ENCODE measurements around the gene TNFRSF4. TPM values are rescaled to one million over a fixed set of nuclear protein-coding genes. Genes with fewer than 3 reads are reported as not detected.

Gene TNFRSF4
- total RNA-seq, 3 donors from 2014 or later, result 0.64 to 2.3 (median 1.6) TPM

DNA sequence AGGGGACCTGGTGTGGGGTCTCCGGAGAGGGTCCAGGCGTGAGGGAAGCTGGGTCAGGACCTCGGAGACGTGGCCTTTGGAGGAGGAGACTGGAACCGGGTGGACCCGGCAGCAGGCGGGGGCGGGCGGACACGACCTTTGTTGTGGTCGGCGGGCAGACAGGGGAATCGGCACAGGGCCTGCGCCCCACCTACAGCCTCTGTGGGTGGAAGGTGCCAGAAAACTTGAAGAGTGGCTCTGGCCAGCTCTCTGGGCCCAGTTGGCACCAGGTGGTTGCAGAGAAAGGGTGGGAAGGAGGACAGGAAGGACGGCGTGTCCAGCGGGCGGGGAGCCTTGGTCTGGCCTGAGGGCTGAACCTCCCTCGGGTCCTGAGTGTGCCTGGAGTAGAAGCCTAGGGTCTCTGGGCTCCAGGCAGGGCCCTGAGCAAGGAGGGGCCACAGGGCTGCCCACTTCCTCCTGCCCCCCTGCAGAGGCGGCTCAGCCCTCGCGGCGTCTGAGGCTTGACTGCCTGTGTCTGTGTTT lies 48.0 kb downstream of the TNFRSF4 start:
- DNase-seq (ENCODE audit: low spot score in 2 of 2), result no peak
- peaks cover 0 to 17% of the 10 kb centered on the region in 2 donors for H3K27me3 ChIP-seq
- TF ChIP-seq, protein P1, sequence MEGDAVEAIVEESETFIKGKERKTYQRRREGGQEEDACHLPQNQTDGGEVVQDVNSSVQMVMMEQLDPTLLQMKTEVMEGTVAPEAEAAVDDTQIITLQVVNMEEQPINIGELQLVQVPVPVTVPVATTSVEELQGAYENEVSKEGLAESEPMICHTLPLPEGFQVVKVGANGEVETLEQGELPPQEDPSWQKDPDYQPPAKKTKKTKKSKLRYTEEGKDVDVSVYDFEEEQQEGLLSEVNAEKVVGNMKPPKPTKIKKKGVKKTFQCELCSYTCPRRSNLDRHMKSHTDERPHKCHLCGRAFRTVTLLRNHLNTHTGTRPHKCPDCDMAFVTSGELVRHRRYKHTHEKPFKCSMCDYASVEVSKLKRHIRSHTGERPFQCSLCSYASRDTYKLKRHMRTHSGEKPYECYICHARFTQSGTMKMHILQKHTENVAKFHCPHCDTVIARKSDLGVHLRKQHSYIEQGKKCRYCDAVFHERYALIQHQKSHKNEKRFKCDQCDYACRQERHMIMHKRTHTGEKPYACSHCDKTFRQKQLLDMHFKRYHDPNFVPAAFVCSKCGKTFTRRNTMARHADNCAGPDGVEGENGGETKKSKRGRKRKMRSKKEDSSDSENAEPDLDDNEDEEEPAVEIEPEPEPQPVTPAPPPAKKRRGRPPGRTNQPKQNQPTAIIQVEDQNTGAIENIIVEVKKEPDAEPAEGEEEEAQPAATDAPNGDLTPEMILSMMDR (IDR thresholded peaks at IDR 0.05), result no peak
- TF ChIP-seq POLR2AphosphoS5 (IDR thresholded peaks at IDR 0.05) (no peak), POLR2A (IDR thresholded peaks at IDR 0.05) (no peak)
- peak overlapping the region in 2 of 3 donors; percentile 62 to 63 for H3K4me3 ChIP-seq
- H3K27ac ChIP-seq, result peak overlapping the region; percentile 90 to 92
- H3K36me3 ChIP-seq, result no peaks in the 10 kb centered on the region
- intact Hi-C loops (cut with DNase I; ENCODE audit: low total_unique reads), result no loop called here
- peaks cover 4 to 11% of the 10 kb centered on the region in 2 donors for H3K4me1 ChIP-seq
- no peaks in the 10 kb centered on the region for H3K9me3 ChIP-seq

GRCh38 chr1:1165485-1165884 lies 48.5 kb downstream of the TNFRSF4 start:
- H3K36me3 ChIP-seq, result no peaks in the 10 kb centered on the region
- TF ChIP-seq POLR2A (IDR thresholded peaks at IDR 0.05) (no peak), POLR2AphosphoS5 (IDR thresholded peaks at IDR 0.05) (no peak)
- TF ChIP-seq, protein P1 (IDR thresholded peaks at IDR 0.05), result no peak
- peaks cover 4 to 11% of the 10 kb centered on the region in 2 donors for H3K4me1 ChIP-seq
- DNase-seq (ENCODE audit: low spot score in 2 of 2), result no peak
- intact Hi-C loops (cut with DNase I; ENCODE audit: low total_unique reads), result no loop called here
- peaks cover 0 to 17% of the 10 kb centered on the region in 2 donors for H3K27me3 ChIP-seq
- peak overlapping the region in 2 of 3 donors; percentile 62 to 63 for H3K4me3 ChIP-seq
- no peaks in the 10 kb centered on the region for H3K9me3 ChIP-seq
- peak overlapping the region; percentile 90 to 92 for H3K27ac ChIP-seq

GRCh38 chr1:1164701-1165451 lies 49.1 kb downstream of the TNFRSF4 start:
- intact Hi-C loops (cut with DNase I; ENCODE audit: low total_unique reads), result no loop called here
- TF ChIP-seq, protein P1 (IDR thresholded peaks at IDR 0.05), result no peak
- TF ChIP-seq POLR2AphosphoS5 (IDR thresholded peaks at IDR 0.05), result no peak
- TF ChIP-seq POLR2A (IDR thresholded peaks at IDR 0.05), result no peak
- Histone ChIP-seq H3K9me3 (no peaks in the 10 kb centered on the region), H3K27me3 (peaks cover 0 to 17% of the 10 kb centered on the region in 2 donors), H3K4me3 (peak overlapping the region in 2 of 3 donors; percentile 62 to 63), H3K27ac (peak overlapping the region; percentile 90 to 92), H3K4me1 (peaks cover 4 to 11% of the 10 kb centered on the region in 2 donors), H3K36me3 (no peaks in the 10 kb centered on the region)
- DNase-seq (ENCODE audit: low spot score in 2 of 2), result no peak

GRCh38 chr1:1164361-1164700 lies 49.6 kb downstream of the TNFRSF4 start:
- peaks cover 0 to 17% of the 10 kb centered on the region in 2 donors for H3K27me3 ChIP-seq
- H3K36me3 ChIP-seq, result no peaks in the 10 kb centered on the region
- TF ChIP-seq POLR2AphosphoS5 (IDR thresholded peaks at IDR 0.05) (no peak), POLR2A (IDR thresholded peaks at IDR 0.05) (no peak)
- TF ChIP-seq, protein P1 (IDR thresholded peaks at IDR 0.05), result no peak
- peak overlapping the region; percentile 90 to 92 for H3K27ac ChIP-seq
- H3K4me1 ChIP-seq, result peaks cover 4 to 11% of the 10 kb centered on the region in 2 donors
- peak overlapping the region in 2 of 3 donors; percentile 62 to 63 for H3K4me3 ChIP-seq
- no peak for DNase-seq (ENCODE audit: low spot score in 2 of 2)
- no peaks in the 10 kb centered on the region for H3K9me3 ChIP-seq
- intact Hi-C loops (cut with DNase I; ENCODE audit: low total_unique reads), result no loop called here

GRCh38 chr1:1163538-1164070 lies 50.3 kb downstream of the TNFRSF4 start:
- Histone ChIP-seq H3K36me3 (no peaks in the 10 kb centered on the region), H3K4me1 (peaks cover 4 to 11% of the 10 kb centered on the region in 2 donors), H3K27ac (peak overlapping the region; percentile 90 to 92), H3K27me3 (peaks cover 0 to 10% of the 10 kb centered on the region in 2 donors), H3K9me3 (no peaks in the 10 kb centered on the region), H3K4me3 (peak overlapping the region in 2 of 3 donors; percentile 62 to 63)
- TF ChIP-seq, protein P1 (IDR thresholded peaks at IDR 0.05), result no peak
- TF ChIP-seq POLR2A (IDR thresholded peaks at IDR 0.05), result no peak
- no peak for TF ChIP-seq POLR2AphosphoS5 (IDR thresholded peaks at IDR 0.05)
- intact Hi-C loops (cut with DNase I; ENCODE audit: low total_unique reads), result no loop called here
- DNase-seq (ENCODE audit: low spot score in 2 of 2), result no peak
